HCT116 (cell line): Measurements from ENCODE around the gene SH2D1A. TPM values are rescaled to one million over a fixed set of nuclear protein-coding genes. Genes with fewer than 3 reads are reported as not detected.

Source experiments
- ATAC-seq: fragments of 200-7000 bp; cut with Tn5 transposase; 2 replicates; pipeline ENCODE4 v1.9.1; 2020; ENCODE audit warnings: mild to moderate bottlenecking, moderate library complexity
- BruUV-seq: library from RNA; stranded (reverse); fragments of 400-500 nt; replicated peaks from 2 replicates; lab custom pipeline; 2021; lab: Mats Ljungman, UMichigan
- CTCF ChIA-PET: fragments of 300-600 bp; sonication (Branson Sonifier 250); formaldehyde crosslinking; loops from one replicate; lab custom pipeline; 2021; ENCODE audit warnings: antibody characterized with exemption; lab: Charles Lee
- POLR2A ChIA-PET: fragments of 300-600, 350-600 bp; sonication (Branson Sonifier 250); formaldehyde crosslinking; loops from one replicate; lab custom pipeline; 2021; ENCODE audit warnings: antibody characterized with exemption; lab: Charles Lee
- RAD21 ChIA-PET, 2 experiments: fragments of 300-600 bp; sonication (Branson Sonifier 250); formaldehyde crosslinking; loops; one replicate each; lab custom pipeline; 2023; ENCODE audit warnings: low total read pairs in 2 of 2; ENCODE audit not compliant: uncharacterized antibody in 2 of 2, unreplicated experiment in 2 of 2, low non-redundant PET in 1 of 2; lab: Charles Lee
- DNase-seq: peaks from one replicate; pipeline ENCODE4 v3.0.0-alpha.2; 2010; ENCODE audit warnings: low read depth, low spot score
- H2AFZ ChIP-seq: fragments of 200-600 bp; shearing (Covaris generic), sonication (generic); 2 replicates; pipeline ENCODE4 v1.6.1; 2017; ENCODE audit warnings: low read depth, mixed run types, mixed read lengths, antibody characterized with exemption, low read length; ENCODE audit not compliant: poor library complexity, severe bottlenecking
- H3K27ac ChIP-seq: 2 replicates; pipeline ENCODE4 v1.5.1; 2012; ENCODE audit warnings: low read depth, low read length
- H3K27me3 ChIP-seq: fragments of 200-600 bp; sonication (generic); 2 replicates; pipeline ENCODE4 v1.6.1; 2016; ENCODE audit warnings: mixed run types, low read length, mixed read lengths; ENCODE audit not compliant: insufficient read depth
- H3K36me3 ChIP-seq, 2 experiments: fragments of 200-500 bp in 1 of 2; fragments of 200-600 bp in 1 of 2; sonication (Bioruptor generic) in 1 of 2; sonication (generic) in 1 of 2; 2 replicates each; pipeline versions ENCODE4 v1.5.1 to v1.6.1; 2014 to 2016; ENCODE audit warnings: low read length in 2 of 2, inconsistent platforms in 1 of 2, mixed read lengths in 1 of 2, mixed run types in 1 of 2; ENCODE audit not compliant: insufficient read depth in 2 of 2, control insufficient read depth in 1 of 2
- H3K4me1 ChIP-seq, 2 experiments: fragments of 200-600 bp in 1 of 2; sonication (generic) in 1 of 2; 2 replicates each; pipeline versions ENCODE4 v1.5.1 to v1.6.1; 2012 to 2017; ENCODE audit warnings: low read length in 2 of 2, inconsistent platforms in 1 of 2, mild to moderate bottlenecking in 1 of 2, mixed read lengths in 1 of 2, mixed run types in 1 of 2, moderate library complexity in 1 of 2; ENCODE audit not compliant: insufficient read depth in 2 of 2, control insufficient read depth in 1 of 2
- H3K4me2 ChIP-seq: fragments of 200-600 bp; sonication (generic); 2 replicates; pipeline ENCODE4 v1.6.1; 2017; ENCODE audit warnings: mixed run types, low read length, mixed read lengths
- H3K4me3 ChIP-seq, 2 experiments: fragments of 200-600 bp in 1 of 2; sonication (generic) in 1 of 2; replicated peaks in 1 of 2; 2 replicates each; pipeline ENCODE4 v1.5.1; 2011 to 2016; ENCODE audit warnings: low read length in 2 of 2, control low read depth in 1 of 2, low read depth in 1 of 2, mild to moderate bottlenecking in 1 of 2, mixed read lengths in 1 of 2, mixed run types in 1 of 2
- H3K79me2 ChIP-seq: fragments of 200-600 bp; sonication (generic); 2 replicates; pipeline ENCODE4 v1.6.1; 2017; ENCODE audit warnings: mild to moderate bottlenecking, mixed run types, low read length, moderate library complexity, mixed read lengths; ENCODE audit not compliant: insufficient read depth
- H3K9ac ChIP-seq: fragments of 200-600 bp; sonication (generic); 2 replicates; pipeline ENCODE4 v1.6.1; 2016; ENCODE audit warnings: low read length, mixed read lengths
- H3K9me2 ChIP-seq: fragments of 200-600 bp; sonication (generic), shearing (Covaris generic); 2 replicates; pipeline ENCODE4 v1.6.1; 2017; ENCODE audit warnings: mixed run types, mild to moderate bottlenecking, moderate library complexity; ENCODE audit not compliant: insufficient read depth
- H3K9me3 ChIP-seq, 2 experiments: fragments of 200-500 bp in 1 of 2; fragments of 200-600 bp in 1 of 2; sonication (Bioruptor generic) in 1 of 2; sonication (generic) in 1 of 2; 2 replicates each; pipeline ENCODE4 v1.6.1; 2014 to 2017; ENCODE audit warnings: low read length in 2 of 2, mixed read lengths in 2 of 2, inconsistent platforms in 1 of 2, low read depth in 1 of 2, mild to moderate bottlenecking in 1 of 2, mixed run types in 1 of 2, moderate library complexity in 1 of 2; ENCODE audit not compliant: control insufficient read depth in 1 of 2, insufficient read depth in 1 of 2
- H4K20me1 ChIP-seq: fragments of 200-600 bp; sonication (generic), shearing (Covaris generic); 2 replicates; pipeline ENCODE4 v1.6.1; 2017; ENCODE audit warnings: mixed run types, mild to moderate bottlenecking, moderate library complexity; ENCODE audit not compliant: insufficient read depth
- CBX3 ChIP-seq: IDR thresholded peaks from 2 replicates; pipeline ENCODE4 v1.6.1; 2012; ENCODE audit warnings: low read depth
- EGR1 ChIP-seq: IDR thresholded peaks from 2 replicates; pipeline ENCODE4 v1.6.1; 2012; ENCODE audit warnings: low read depth
- EZH2phosphoT487 ChIP-seq: fragments of 200-600 bp; IDR thresholded peaks from 2 replicates; pipeline ENCODE4 v1.6.1; 2018; ENCODE audit warnings: antibody characterized with exemption, borderline replicate concordance
- POLR2A ChIP-seq: IDR thresholded peaks from 2 replicates; pipeline ENCODE4 v1.7.0; 2011; ENCODE audit warnings: borderline replicate concordance; ENCODE audit not compliant: insufficient read depth, insufficient read length; ENCODE audit errors: extremely low read depth
- SIN3A ChIP-seq: IDR thresholded peaks from 2 replicates; pipeline ENCODE4 v1.6.1; 2012; ENCODE audit warnings: low read depth
- TCF7L2 ChIP-seq: IDR thresholded peaks from 2 replicates; pipeline ENCODE4 v1.7.0; 2011; ENCODE audit warnings: borderline replicate concordance, inconsistent platforms; ENCODE audit not compliant: insufficient read depth, insufficient read length; ENCODE audit errors: extremely low read depth
- ZFX ChIP-seq: fragments of 450-650 bp; IDR thresholded peaks from 2 replicates; pipeline ENCODE4 v1.6.1; 2017
- ZNF274 ChIP-seq: fragments of 200-500 bp; sonication (Bioruptor generic); IDR thresholded peaks from 2 replicates; pipeline ENCODE4 v1.6.1; 2014; ENCODE audit warnings: mild to moderate bottlenecking, low read depth, low read length, inconsistent platforms
- intact Hi-C: fragments of 100-400 bp; cut with micrococcal nuclease; formaldehyde crosslinking; loops from 2 replicates; pipeline ENCODE4 v1.10.0; 2022
- total RNA-seq: library from RNA; stranded (reverse); gene quantifications from one replicate; pipeline ENCODE4 v1.2.1, GENCODE V29; 2021; ENCODE audit not compliant: unreplicated experiment
- TF ChIP-seq, protein P1 (sequence below): IDR thresholded peaks from 2 replicates; pipeline ENCODE4 v1.6.1; 2012
- TF ChIP-seq, protein P2 (sequence below): IDR thresholded peaks from 2 replicates; pipeline ENCODE4 v1.6.1; 2012; ENCODE audit warnings: low read depth
- TF ChIP-seq, protein P3 (sequence below): IDR thresholded peaks from 2 replicates; pipeline ENCODE4 v1.6.1; 2011; ENCODE audit warnings: mild to moderate bottlenecking, low read length, moderate library complexity; ENCODE audit not compliant: insufficient replicate concordance; ENCODE audit errors: extremely low read depth

SH2D1A gene
- total RNA-seq, 1 experiment from 2014 or later: 0.15 TPM

DNA sequence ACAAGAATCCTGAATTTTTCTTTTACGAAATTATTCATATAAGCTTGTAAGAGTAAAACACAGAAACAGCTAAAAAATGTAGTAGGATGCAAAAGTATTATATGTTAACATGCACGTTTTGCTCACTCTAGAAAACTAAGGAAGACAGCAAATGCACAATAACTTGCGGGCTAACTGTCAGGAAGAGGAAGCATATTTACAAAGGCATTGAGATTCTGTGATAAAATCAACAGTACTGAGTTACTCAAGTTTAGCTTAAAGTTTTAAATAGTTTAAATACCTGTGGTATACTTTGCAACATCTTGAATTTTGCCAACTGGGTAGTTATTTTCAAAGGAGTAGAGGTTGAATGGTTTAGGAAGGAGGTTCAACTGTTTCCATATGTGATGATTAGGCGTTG, 37.0 kb downstream of the SH2D1A start:
- DNase-seq (no peak), ATAC-seq (no peak)
- RAD21 ChIA-PET: no interaction called here

DNA sequence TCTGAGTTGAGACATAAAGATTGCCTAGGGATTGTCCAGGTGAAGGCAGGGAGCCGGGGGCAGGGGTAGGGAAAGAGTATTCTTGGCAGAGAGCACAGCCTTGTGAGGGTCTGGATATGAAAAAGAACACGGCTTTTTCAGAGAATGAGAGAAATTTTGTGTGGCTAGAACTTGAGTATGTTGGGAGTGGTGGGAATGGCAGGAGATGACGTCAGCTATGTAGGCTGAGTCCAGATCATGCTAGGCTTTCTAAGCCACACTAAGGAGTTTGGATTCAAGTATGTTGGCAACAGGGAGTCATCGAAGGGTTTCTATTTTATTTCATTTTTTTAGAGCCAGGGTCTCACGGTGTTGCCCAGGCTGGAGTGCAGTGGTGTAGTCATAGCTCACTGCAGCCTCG, 40.0 kb downstream of the SH2D1A start:
- intact Hi-C loops: loop anchor here (10.0 kb wide), 1 partner anchor 292 kb away; no protein-coding TSS in a partner anchor
- ATAC-seq (no peak), DNase-seq (no peak)
- no peaks in the 10 kb centered on the region for H3K9me2 ChIP-seq
- H3K4me3 ChIP-seq: no peak overlapping the region
- no TSS peak for BruUV-seq
- no peak overlapping the region for H3K9ac ChIP-seq
- POLR2A ChIA-PET: no interaction called here
- no peaks in the 10 kb centered on the region for H3K36me3 ChIP-seq
- RAD21 ChIA-PET: no interaction called here
- H3K27ac ChIP-seq: no peak overlapping the region
- no peaks in the 10 kb centered on the region; the same call in 1 of the 2 replicates for H3K27me3 ChIP-seq
- no peaks in the 10 kb centered on the region for H3K4me1 ChIP-seq
- no peak overlapping the region for H2AFZ ChIP-seq
- CTCF ChIA-PET: no interaction called here
- H3K9me3 ChIP-seq: no peaks in the 10 kb centered on the region
- no peaks in the 10 kb centered on the region for H3K79me2 ChIP-seq
- no peak overlapping the region for H3K4me2 ChIP-seq
- no peaks in the 10 kb centered on the region for H4K20me1 ChIP-seq
- TF ChIP-seq EZH2phosphoT487: no peak
- no peak for TF ChIP-seq SIN3A
- TF ChIP-seq, protein P1, sequence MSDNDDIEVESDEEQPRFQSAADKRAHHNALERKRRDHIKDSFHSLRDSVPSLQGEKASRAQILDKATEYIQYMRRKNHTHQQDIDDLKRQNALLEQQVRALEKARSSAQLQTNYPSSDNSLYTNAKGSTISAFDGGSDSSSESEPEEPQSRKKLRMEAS: no peak
- no peak for TF ChIP-seq TCF7L2
- no peak for TF ChIP-seq CBX3
- TF ChIP-seq EGR1: no peak
- TF ChIP-seq POLR2A: no peak
- TF ChIP-seq, protein P2, sequence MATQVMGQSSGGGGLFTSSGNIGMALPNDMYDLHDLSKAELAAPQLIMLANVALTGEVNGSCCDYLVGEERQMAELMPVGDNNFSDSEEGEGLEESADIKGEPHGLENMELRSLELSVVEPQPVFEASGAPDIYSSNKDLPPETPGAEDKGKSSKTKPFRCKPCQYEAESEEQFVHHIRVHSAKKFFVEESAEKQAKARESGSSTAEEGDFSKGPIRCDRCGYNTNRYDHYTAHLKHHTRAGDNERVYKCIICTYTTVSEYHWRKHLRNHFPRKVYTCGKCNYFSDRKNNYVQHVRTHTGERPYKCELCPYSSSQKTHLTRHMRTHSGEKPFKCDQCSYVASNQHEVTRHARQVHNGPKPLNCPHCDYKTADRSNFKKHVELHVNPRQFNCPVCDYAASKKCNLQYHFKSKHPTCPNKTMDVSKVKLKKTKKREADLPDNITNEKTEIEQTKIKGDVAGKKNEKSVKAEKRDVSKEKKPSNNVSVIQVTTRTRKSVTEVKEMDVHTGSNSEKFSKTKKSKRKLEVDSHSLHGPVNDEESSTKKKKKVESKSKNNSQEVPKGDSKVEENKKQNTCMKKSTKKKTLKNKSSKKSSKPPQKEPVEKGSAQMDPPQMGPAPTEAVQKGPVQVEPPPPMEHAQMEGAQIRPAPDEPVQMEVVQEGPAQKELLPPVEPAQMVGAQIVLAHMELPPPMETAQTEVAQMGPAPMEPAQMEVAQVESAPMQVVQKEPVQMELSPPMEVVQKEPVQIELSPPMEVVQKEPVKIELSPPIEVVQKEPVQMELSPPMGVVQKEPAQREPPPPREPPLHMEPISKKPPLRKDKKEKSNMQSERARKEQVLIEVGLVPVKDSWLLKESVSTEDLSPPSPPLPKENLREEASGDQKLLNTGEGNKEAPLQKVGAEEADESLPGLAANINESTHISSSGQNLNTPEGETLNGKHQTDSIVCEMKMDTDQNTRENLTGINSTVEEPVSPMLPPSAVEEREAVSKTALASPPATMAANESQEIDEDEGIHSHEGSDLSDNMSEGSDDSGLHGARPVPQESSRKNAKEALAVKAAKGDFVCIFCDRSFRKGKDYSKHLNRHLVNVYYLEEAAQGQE: no peak
- no peak for TF ChIP-seq ZFX
- TF ChIP-seq, protein P3, sequence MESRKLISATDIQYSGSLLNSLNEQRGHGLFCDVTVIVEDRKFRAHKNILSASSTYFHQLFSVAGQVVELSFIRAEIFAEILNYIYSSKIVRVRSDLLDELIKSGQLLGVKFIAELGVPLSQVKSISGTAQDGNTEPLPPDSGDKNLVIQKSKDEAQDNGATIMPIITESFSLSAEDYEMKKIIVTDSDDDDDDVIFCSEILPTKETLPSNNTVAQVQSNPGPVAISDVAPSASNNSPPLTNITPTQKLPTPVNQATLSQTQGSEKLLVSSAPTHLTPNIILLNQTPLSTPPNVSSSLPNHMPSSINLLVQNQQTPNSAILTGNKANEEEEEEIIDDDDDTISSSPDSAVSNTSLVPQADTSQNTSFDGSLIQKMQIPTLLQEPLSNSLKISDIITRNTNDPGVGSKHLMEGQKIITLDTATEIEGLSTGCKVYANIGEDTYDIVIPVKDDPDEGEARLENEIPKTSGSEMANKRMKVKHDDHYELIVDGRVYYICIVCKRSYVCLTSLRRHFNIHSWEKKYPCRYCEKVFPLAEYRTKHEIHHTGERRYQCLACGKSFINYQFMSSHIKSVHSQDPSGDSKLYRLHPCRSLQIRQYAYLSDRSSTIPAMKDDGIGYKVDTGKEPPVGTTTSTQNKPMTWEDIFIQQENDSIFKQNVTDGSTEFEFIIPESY: no peak

More for the DNA sequence above, 37.0 kb downstream of the SH2D1A start:
- TF ChIP-seq ZNF274: no peak
- TF ChIP-seq, protein P3: no peak
- TF ChIP-seq, all 23 proteins: peak for 0
- H3K9me2 ChIP-seq: no peaks in the 10 kb centered on the region
- no peaks in the 10 kb centered on the region for H3K9me3 ChIP-seq
- POLR2A ChIA-PET: no interaction called here
- H3K4me2 ChIP-seq: no peak overlapping the region
- H3K79me2 ChIP-seq: no peaks in the 10 kb centered on the region
- H3K4me1 ChIP-seq: no peaks in the 10 kb centered on the region
- CTCF ChIA-PET: no interaction called here
- no TSS peak for BruUV-seq
- no peaks in the 10 kb centered on the region for H3K27me3 ChIP-seq
- no peak overlapping the region for H3K27ac ChIP-seq
- no peaks in the 10 kb centered on the region for H3K36me3 ChIP-seq
- no peak overlapping the region for H3K4me3 ChIP-seq
- no peaks in the 10 kb centered on the region for H4K20me1 ChIP-seq
- H2AFZ ChIP-seq: no peak overlapping the region
- intact Hi-C loops: loop anchor here (10.0 kb wide), 1 partner anchor 289 kb away; no protein-coding TSS in a partner anchor
- H3K9ac ChIP-seq: no peak overlapping the region
